ENCODE measurements around the gene ETNK2.

ETNK2 gene, protein sequence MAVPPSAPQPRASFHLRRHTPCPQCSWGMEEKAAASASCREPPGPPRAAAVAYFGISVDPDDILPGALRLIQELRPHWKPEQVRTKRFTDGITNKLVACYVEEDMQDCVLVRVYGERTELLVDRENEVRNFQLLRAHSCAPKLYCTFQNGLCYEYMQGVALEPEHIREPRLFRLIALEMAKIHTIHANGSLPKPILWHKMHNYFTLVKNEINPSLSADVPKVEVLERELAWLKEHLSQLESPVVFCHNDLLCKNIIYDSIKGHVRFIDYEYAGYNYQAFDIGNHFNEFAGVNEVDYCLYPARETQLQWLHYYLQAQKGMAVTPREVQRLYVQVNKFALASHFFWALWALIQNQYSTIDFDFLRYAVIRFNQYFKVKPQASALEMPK

GRCh38 chr1:204151552-204152309 lies at the start of gene ETNK2:
ETNK2 (minus strand) TSS chr1:204152044; CDS start chr1:204151852, 192 bp downstream.
- H3K4me3 ChIP-seq (ENCODE audit: low read depth, low read length): no peak within 1 kb of the TSS
- TF ChIP-seq, protein P1, sequence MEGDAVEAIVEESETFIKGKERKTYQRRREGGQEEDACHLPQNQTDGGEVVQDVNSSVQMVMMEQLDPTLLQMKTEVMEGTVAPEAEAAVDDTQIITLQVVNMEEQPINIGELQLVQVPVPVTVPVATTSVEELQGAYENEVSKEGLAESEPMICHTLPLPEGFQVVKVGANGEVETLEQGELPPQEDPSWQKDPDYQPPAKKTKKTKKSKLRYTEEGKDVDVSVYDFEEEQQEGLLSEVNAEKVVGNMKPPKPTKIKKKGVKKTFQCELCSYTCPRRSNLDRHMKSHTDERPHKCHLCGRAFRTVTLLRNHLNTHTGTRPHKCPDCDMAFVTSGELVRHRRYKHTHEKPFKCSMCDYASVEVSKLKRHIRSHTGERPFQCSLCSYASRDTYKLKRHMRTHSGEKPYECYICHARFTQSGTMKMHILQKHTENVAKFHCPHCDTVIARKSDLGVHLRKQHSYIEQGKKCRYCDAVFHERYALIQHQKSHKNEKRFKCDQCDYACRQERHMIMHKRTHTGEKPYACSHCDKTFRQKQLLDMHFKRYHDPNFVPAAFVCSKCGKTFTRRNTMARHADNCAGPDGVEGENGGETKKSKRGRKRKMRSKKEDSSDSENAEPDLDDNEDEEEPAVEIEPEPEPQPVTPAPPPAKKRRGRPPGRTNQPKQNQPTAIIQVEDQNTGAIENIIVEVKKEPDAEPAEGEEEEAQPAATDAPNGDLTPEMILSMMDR (IDR thresholded peaks at IDR 0.05; ENCODE audit: borderline replicate concordance, insufficient read depth, low read depth, low read length): no peak

- TF ChIP-seq, protein P1 (IDR thresholded peaks at IDR 0.05; ENCODE audit: borderline replicate concordance, insufficient read depth, low read depth, low read length): no peak
- H3K4me3 ChIP-seq (ENCODE audit: low read depth, low read length): no peak overlapping the region
Measured at GRCh38 chr1:204201348-204202040, 49.6 kb upstream of the ETNK2 start.

GRCh38 chr1:204199579-204199978 lies 47.7 kb upstream of the ETNK2 start:
- TF ChIP-seq, protein P1 (IDR thresholded peaks at IDR 0.05; ENCODE audit: borderline replicate concordance, insufficient read depth, low read depth, low read length): no peak

DNA sequence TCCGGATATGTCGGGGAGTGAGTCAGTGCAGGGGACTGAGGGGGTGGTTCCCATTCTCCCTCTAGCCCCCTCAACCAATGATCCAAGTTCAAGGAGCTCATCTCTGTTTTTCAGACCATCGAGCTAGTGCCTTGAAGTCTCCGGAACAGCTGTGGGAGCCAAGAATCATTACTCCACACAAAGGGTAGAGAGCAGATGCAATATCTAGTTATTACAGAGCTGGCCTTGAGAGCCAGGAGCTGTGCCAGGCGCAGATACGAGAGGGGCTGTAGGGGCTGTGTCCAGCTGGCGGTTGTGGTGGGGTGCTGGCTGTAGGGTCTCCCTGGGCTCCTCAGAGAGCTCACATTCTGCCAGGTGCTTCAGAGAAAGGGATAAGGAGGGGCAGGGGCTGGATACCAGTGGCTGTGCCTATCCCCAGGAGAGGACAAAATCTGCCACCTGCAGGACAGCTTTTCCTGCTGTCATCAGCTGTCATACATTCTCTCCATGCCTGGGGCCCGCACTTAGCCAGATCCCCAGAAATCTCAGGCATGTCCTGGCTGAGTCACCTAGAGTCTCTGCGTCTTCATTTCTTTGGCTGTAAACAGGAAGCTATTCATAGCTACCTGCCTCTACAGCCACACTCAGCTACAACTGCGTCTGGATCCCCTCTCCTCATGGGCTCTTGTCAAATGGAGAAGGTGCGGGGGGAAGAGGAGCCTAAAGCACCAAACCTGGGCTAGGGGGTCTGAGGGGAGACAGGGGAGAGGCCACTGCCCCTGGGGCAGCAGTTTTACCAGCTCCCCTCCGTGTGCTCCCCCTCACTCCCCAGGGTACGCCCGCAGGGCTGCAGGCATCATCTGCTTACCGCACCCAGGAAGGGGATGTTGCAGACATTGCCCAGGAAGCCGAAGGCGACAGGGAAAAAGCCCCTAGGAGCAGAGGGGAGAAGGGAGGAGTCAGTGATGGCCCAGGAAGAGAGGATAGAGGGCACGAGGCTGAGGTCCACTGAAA lies 46.8 kb upstream of the ETNK2 start:
- H3K4me3 ChIP-seq (ENCODE audit: low read depth, low read length): no peak overlapping the region

More at GRCh38 chr1:204199579-204199978, 47.7 kb upstream of the ETNK2 start:
- no peak overlapping the region for H3K4me3 ChIP-seq (ENCODE audit: low read depth, low read length)

GRCh38 chr1:204197068-204197467 lies 45.2 kb upstream of the ETNK2 start:
- TF ChIP-seq, protein P1 (IDR thresholded peaks at IDR 0.05; ENCODE audit: borderline replicate concordance, insufficient read depth, low read depth, low read length): no peak
- no peak overlapping the region for H3K4me3 ChIP-seq (ENCODE audit: low read depth, low read length)

More for the DNA sequence above, 46.8 kb upstream of the ETNK2 start:
- TF ChIP-seq, protein P1 (IDR thresholded peaks at IDR 0.05; ENCODE audit: borderline replicate concordance, insufficient read depth, low read depth, low read length): no peak

Data from GM12875 (cell line).